ENCODE data around the gene SYNPO2.

- TF ChIP-seq CTCF (IDR thresholded peaks at IDR 0.05 in 4 of 5, conservative IDR thresholded peaks at IDR 0.05 in 1 of 5) (no peak), POLR2A (IDR thresholded peaks at IDR 0.05) (no peak)
Measured at GRCh38 chr4:118930255-118930654, 41.6 kb downstream of the SYNPO2 start.

All from gastrocnemius medialis (tissue), 4 donors.